ENCODE data around the gene DAAM1.

- no peak for TF ChIP-seq EZH2 (IDR thresholded peaks at IDR 0.05; ENCODE audit: borderline replicate concordance, insufficient read depth, low read length, poor library complexity, severe bottlenecking)
- no peak for TF ChIP-seq POLR2AphosphoS5 (IDR thresholded peaks at IDR 0.05)
- no peak for TF ChIP-seq CTCF (IDR thresholded peaks at IDR 0.05; ENCODE audit: poor library complexity, severe bottlenecking)
- TF ChIP-seq SMC3 (conservative IDR thresholded peaks at IDR 0.05; ENCODE audit: poor library complexity) = no peak
- TF ChIP-seq REST (IDR thresholded peaks at IDR 0.05; ENCODE audit: borderline replicate concordance) = no peak
- no peak for TF ChIP-seq EP300 (conservative IDR thresholded peaks at IDR 0.05; ENCODE audit: poor library complexity, severe bottlenecking)
These were observed 7.4 kb downstream of the DAAM1 start for GRCh38 chr14:59195912-59196311.

Measured in neural cell (in vitro differentiated cells).